SU-DHL-6 (cell line): Measurements from ENCODE around the gene BET1L.

ENCODE experiments used
- CTCF ChIP-seq: fragments of 200-600 bp; sonication (generic); IDR thresholded peaks from one replicate; pipeline ENCODE4 v1.5.1; 2017; ENCODE audit warnings: antibody characterized with exemption, mild to moderate bottlenecking, low read length, moderate library complexity; ENCODE audit not compliant: insufficient read depth, poor library complexity, severe bottlenecking
- EZH2phosphoT487 ChIP-seq: fragments of 200-600 bp; sonication (generic), shearing (Covaris generic); conservative IDR thresholded peaks from 2 replicates; pipeline ENCODE4 v1.6.1; 2018; ENCODE audit warnings: mild to moderate bottlenecking, antibody characterized with exemption, low read length, moderate library complexity, mixed read lengths

- TF ChIP-seq CTCF (no peak), EZH2phosphoT487 (no peak)
Measured at GRCh38 chr11:202490-202889, 4.7 kb downstream of the BET1L start.
